Fibroblast of peridontal ligament (primary cell): ENCODE results near the gene MAPKAPK5.
A peak's percentile ranks its signal among the peaks of the same experiment; 100 is the strongest.
"Not testable (repeated sequence)": the region's sequence is repeated elsewhere in the genome, so short reads cannot be mapped to it uniquely, and the experiment has no call there.

Experiments
- DNase-seq: peaks from one replicate; pipeline ENCODE4 v3.0.0-alpha.2; 2010; ENCODE audit errors: extremely low read depth

MAPKAPK5 gene, protein sequence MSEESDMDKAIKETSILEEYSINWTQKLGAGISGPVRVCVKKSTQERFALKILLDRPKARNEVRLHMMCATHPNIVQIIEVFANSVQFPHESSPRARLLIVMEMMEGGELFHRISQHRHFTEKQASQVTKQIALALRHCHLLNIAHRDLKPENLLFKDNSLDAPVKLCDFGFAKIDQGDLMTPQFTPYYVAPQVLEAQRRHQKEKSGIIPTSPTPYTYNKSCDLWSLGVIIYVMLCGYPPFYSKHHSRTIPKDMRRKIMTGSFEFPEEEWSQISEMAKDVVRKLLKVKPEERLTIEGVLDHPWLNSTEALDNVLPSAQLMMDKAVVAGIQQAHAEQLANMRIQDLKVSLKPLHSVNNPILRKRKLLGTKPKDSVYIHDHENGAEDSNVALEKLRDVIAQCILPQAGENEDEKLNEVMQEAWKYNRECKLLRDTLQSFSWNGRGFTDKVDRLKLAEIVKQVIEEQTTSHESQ

GRCh38 chr12:111841750-111842555 lies at the start of gene MAPKAPK5:
TSS of gene MAPKAPK5 (plus strand) at chr12:111842228. CDS start at chr12:111842734, 506 bp downstream.
- peak; percentile 94 for DNase-seq

- no peak for DNase-seq
Measured at GRCh38 chr12:111792856-111793235, 49.2 kb upstream of the MAPKAPK5 start.

- DNase-seq, result no peak
Measured at GRCh38 chr12:111798182-111798581, 43.8 kb upstream of the MAPKAPK5 start.

DNA sequence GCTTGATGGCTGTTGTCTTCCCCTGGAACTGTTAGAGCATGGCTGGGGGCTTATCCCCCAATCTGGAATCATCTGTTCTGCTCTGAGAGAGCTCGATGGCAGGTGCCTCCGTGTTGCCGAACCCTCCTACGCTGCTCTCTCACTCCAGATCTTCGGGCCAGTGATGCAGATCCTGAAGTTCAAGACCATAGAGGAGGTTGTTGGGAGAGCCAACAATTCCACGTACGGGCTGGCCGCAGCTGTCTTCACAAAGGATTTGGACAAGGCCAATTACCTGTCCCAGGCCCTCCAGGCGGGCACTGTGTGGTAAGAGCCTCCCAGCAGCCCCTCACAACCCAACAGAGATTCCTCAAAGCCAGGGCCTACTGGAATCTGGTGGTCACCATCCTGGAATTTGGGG lies 42.3 kb upstream of the MAPKAPK5 start:
- DNase-seq, result no peak

GRCh38 chr12:111803038-111803626 lies 38.9 kb upstream of the MAPKAPK5 start:
- DNase-seq, result no peak

DNA sequence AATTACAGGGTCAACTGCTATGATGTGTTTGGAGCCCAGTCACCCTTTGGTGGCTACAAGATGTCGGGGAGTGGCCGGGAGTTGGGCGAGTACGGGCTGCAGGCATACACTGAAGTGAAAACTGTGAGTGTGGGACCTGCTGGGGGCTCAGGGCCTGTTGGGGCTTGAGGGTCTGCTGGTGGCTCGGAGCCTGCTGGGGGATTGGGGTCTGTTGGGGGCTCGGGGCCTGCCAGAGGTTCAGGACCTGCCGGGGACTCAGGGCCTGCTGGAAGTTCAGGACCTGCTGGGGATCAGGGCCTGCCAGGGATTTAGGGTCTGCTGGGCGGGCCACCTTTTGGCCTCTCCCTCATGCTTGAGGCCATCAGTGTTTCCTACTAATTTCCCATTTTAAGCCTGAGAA lies 38.2 kb upstream of the MAPKAPK5 start:
- DNase-seq, result no peak

- no peak for DNase-seq
Measured at GRCh38 chr12:111806304-111806703, 35.7 kb upstream of the MAPKAPK5 start.

DNA sequence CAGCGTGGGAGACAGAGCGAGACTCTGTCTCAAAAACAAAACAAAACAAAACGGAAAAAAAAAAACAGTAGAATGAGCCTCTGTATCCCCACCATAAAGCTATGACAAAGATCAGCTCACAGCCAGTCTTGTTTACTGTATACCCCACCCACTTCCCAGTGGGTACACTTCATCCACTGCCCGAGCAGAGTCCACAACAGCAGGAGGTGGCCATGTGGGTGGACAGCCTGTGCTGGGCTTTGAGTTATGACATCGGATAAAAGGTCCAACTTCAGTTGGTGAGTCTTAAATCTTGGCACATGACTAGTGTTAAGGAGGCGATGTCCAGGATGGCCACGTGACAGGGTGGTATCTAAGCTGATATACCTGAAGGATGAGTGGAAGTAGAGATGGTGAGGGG lies 34.8 kb upstream of the MAPKAPK5 start:
- no peak for DNase-seq

GRCh38 chr12:111812881-111813741 lies 28.9 kb upstream of the MAPKAPK5 start:
- DNase-seq, result peak; percentile 87

DNA sequence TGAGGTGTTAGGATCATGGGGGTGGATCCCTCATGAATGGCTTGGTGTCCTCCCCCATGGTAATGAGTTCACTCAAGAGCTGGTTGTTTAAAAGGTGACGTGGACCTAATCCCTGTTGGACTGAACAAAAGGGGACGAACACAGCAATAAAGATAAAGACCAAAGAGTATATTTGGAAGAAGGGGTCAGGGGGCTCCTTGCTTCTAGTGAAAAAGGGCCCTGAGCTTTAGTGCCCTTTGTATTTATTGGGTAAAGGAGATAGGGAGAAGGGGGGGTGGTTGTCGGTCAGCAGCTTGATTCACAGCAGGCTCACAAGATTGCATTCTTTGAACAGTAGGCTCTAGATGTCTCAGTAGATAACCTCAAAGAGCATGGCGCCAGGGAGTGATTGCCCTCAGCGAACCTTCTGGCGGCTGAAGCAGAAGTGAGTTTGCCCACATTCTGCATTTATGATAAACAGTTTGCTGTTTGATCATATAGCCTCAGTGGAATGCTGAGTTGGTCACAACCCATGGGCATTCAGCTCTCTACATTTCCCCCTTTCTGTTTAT lies 25.9 kb upstream of the MAPKAPK5 start:
- DNase-seq, result no peak

DNA sequence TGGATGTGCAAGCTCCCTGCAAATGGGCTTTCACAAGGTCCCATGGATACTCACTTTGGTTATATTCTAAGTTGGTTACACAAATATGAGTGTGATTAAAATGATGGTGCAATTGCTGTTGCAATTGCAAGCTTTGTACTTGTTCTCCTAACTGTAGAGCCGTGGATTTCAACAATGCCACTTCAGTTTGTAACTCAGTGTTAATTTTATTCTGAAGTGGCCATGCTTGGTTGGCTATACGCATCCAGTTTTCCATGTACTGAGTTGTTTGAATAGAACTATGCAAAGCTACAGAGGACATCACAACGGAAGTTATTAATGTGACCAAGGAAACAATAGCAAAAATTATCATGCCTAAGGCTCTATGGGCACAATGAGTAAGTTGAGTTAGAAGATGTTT lies 25.1 kb upstream of the MAPKAPK5 start:
- not testable (repeated sequence) for DNase-seq

DNA sequence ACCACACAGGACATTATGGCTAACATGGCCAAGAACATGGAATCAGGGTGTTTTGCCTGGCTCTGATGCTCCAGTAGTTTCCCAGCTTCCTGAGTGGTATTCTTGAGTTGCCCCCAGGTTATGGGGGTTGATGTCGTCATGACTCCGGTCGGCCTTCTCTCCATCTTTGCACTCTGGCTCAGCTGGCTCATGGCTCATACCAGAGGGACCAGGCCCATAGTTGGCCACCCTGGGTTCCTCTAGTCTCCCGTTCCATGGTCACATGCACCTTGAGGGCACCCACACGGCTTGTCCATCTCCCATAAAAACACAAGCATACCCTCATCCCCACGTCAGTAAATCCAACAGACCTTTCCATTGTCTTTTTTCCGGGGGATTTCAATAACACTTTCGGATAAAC lies 23.7 kb upstream of the MAPKAPK5 start:
- DNase-seq, result no peak

- DNase-seq, result no peak
Measured at GRCh38 chr12:111819191-111820158, 22.6 kb upstream of the MAPKAPK5 start.

DNA sequence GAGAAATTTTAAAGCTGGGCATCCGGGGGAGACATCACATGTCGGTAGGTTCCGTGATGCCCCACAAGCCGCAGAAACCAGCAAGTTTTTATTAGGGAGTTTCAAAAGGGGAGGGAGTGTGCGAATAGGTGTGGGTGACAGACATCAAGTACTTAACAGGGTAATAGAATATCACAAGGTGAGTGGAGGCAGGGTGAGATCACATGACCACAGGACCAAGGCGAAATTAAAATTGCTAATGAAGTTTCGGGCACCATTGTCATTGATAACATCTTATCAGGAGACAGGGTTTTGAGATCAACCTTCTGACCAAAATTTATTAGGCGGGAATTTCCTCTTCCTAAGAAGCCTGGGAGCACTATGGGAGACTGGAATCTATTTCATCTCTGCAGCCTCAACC lies 21.2 kb upstream of the MAPKAPK5 start:
- not testable (repeated sequence) for DNase-seq

DNA sequence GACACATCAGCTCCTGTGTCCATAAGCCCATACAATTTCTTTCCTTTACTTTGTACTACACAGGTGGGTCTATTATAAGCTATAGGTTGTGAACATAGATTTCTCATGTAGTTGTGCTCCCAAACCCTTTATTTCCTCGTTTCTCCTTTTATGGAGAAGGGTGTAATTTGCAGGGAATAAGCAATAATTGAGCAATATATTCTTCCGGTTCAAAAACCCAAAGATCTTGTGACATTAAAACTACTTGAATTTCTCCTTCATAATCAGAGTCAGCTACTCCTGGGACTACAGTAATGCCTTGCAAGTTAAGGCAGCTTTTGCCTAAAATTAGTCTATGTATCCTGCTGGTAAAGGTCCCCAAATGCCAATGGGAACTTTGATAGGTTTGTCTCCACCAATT lies 19.1 kb upstream of the MAPKAPK5 start:
- no peak for DNase-seq

- DNase-seq, result no peak
Measured at GRCh38 chr12:111823891-111824290, 18.1 kb upstream of the MAPKAPK5 start.

DNA sequence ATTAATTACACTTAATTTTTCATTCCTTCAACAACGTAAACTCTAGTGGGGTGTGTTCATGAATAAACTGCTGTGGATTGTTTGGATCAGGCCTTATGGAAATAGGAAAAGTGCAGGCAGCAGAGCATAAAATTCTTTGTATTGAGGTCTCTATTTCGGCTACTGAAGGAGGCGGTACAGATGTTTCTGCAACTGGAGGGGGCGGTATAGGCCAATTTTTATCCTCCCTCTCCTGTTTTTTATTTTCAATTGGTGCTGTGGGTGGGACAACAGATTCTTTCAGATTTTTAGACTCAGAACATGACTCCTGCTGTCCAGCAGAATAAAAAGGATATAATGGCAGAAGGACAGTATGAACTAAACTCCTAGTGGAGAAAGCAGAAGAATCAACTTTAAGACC lies 17.7 kb upstream of the MAPKAPK5 start:
- peak; percentile 17 for DNase-seq

GRCh38 chr12:111825509-111825908 lies 16.5 kb upstream of the MAPKAPK5 start:
- DNase-seq, result no peak

GRCh38 chr12:111826316-111826715 lies 15.7 kb upstream of the MAPKAPK5 start:
- DNase-seq, result peak; percentile 79

DNA sequence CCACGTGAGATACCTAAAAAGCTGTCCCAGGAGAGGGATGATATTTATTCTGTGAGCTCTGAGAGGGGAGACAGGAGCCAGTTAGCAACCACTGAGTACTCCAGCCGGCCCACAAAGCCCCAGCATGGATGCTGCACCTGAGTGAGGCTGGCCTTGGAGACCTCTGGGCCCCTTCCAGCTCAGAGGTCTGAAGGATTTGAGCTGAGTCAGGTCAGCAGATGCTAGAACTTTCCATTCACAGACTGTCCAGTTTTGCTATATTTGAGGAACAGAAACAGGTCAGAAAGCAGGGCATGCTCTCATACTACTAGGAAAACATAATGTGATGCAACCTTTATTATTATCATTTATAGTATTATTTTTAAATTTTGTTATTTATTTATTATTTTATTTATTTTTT lies 15.0 kb upstream of the MAPKAPK5 start:
- no peak for DNase-seq
